Erythroblast (primary cell): ENCODE results near the gene JPT2.

Source experiments
- GATA1 ChIP-seq: IDR thresholded peaks from 2 replicates; pipeline ENCODE4 v1.6.1; 2011; ENCODE audit warnings: low read depth, mild to moderate bottlenecking, control low read depth, low read length, moderate library complexity
- POLR2A ChIP-seq: IDR thresholded peaks from 2 replicates; pipeline ENCODE4 v1.6.1; 2011; ENCODE audit warnings: mild to moderate bottlenecking, low read length

GRCh38 chr16:1633310-1633709 lies 44.8 kb upstream of the JPT2 start:
- TF ChIP-seq POLR2A = no peak
- no peak for TF ChIP-seq GATA1
